Spleen (tissue), 11 donors: ENCODE data around the gene ENPEP. TPM values are rescaled to one million over a fixed set of nuclear protein-coding genes. Genes with fewer than 3 reads are reported as not detected.

Source experiments
- DNase-seq: peaks from one replicate; pipeline ENCODE4 v3.0.0-alpha.2; 2020
- H3K27ac ChIP-seq, 8 donors: fragments of 200-600 bp; sonication (generic) in 7 of 8; 1 replicate in 4 of 8; 2 replicates in 4 of 8; pipeline versions ENCODE4 v1.5.0 to v1.8.0; 2016 to 2021; ENCODE audit warnings: inconsistent platforms in 4 of 8, mild to moderate bottlenecking in 4 of 8, moderate library complexity in 1 of 8
- H3K27me3 ChIP-seq, 7 donors: fragments of 200-600 bp; sonication (generic) in 6 of 7; replicated peaks in 1 of 7; 1 replicate in 4 of 7; 2 replicates in 3 of 7; pipeline versions ENCODE4 v1.5.0 to v1.8.0; 2016 to 2021; ENCODE audit warnings: inconsistent platforms in 3 of 7, mild to moderate bottlenecking in 1 of 7
- H3K36me3 ChIP-seq, 6 donors: fragments of 200-600 bp; sonication (generic) in 5 of 6; 1 replicate in 4 of 6; 2 replicates in 2 of 6; pipeline versions ENCODE4 v1.5.0 to v1.8.0; 2016 to 2021; ENCODE audit warnings: inconsistent platforms in 2 of 6
- H3K4me1 ChIP-seq, 6 donors: fragments of 200-600 bp; sonication (generic) in 5 of 6; 1 replicate in 3 of 6; 2 replicates in 3 of 6; pipeline versions ENCODE4 v1.5.0 to v1.8.0; 2016 to 2021; ENCODE audit warnings: inconsistent platforms in 3 of 6
- H3K4me3 ChIP-seq, 8 donors: fragments of 200-600 bp; sonication (generic) in 7 of 8; 1 replicate in 4 of 8; 2 replicates in 4 of 8; pipeline versions ENCODE4 v1.5.0 to v1.8.0; 2016 to 2021; ENCODE audit warnings: inconsistent platforms in 4 of 8, mild to moderate bottlenecking in 4 of 8, moderate library complexity in 2 of 8
- H3K9me3 ChIP-seq, 8 donors: fragments of 200-600 bp; sonication (generic) in 7 of 8; 1 replicate in 4 of 8; 2 replicates in 4 of 8; pipeline versions ENCODE4 v1.5.0 to v1.8.0; 2016 to 2021; ENCODE audit warnings: inconsistent platforms in 4 of 8
- CTCF ChIP-seq, 11 experiments: fragments of 200-600 bp in 7 of 11; fragments of 450-650 bp in 4 of 11; sonication (generic) in 4 of 11; IDR thresholded peaks in 8 of 11; conservative IDR thresholded peaks in 3 of 11; 1 replicate in 7 of 11; 2 replicates in 4 of 11; pipeline versions ENCODE4 v1.4.0 to v1.8.0; 2016 to 2021; ENCODE audit warnings: antibody characterized with exemption in 11 of 11, inconsistent platforms in 4 of 11, mild to moderate bottlenecking in 1 of 11
- POLR2A ChIP-seq, 3 donors: fragments of 450-650 bp; IDR thresholded peaks; one replicate each; pipeline ENCODE4 v1.5.1; 2017; ENCODE audit warnings: antibody characterized with exemption in 3 of 3, mild to moderate bottlenecking in 1 of 3
- POLR2AphosphoS5 ChIP-seq, 3 donors: sonication (generic); formaldehyde crosslinking; IDR thresholded peaks; one replicate each; pipeline ENCODE4 v1.5.1; 2017; ENCODE audit warnings: antibody characterized with exemption in 3 of 3
- WGBS, 5 donors: extraction: QIAGEN DNeasy Blood & Tissue Kit in 3 of 5; methylation state at CpG; one replicate each; pipeline versions ENCODE4 v1.1.5 to v1.1.7; 2013 to 2018; 5-methylcytosine and 5-hydroxymethylcytosine counted together
- intact Hi-C: fragments of 100-400 bp; cut with DNase I; formaldehyde crosslinking; loops from one replicate; pipeline ENCODE4 v1.15.0; 2023; ENCODE audit warnings: low total_unique reads
- polyA plus RNA-seq, 3 donors: library from polyadenylated mRNA; stranded (reverse); fragments of 200-250 nt; gene quantifications; one replicate each; pipeline ENCODE4 v1.2.1, GENCODE V29; 2013
- total RNA-seq, 7 donors: library from RNA; depleted of rRNA in 3 of 7; stranded (reverse); fragments of >200 nt in 3 of 7; fragmentation: NEBNext Ultra II Directional in 4 of 7; extraction: Animal tissue kit (Norgen Biotek cat#: 25700) in 4 of 7; gene quantifications; one replicate each; pipeline versions ENCODE4 v1.1.0 to v1.2.1, GENCODE V29; 2016 to 2021
- donor health status: healthy with polysubstance abuse.
- donor health status: DM: no; HTN: no; CAD: no; lungs with moderate emphysema.
- donor health status: DM: no; HTN: no; CAD: no.
- donor health status: Bipolar disorder and iron deficiency.
- donor health status: healthy.
- donor health status: DM: no; HTN: no; CAD: no.
- donor health status: DM: yes; HTN: yes; CAD: no.

Gene ENPEP
- total and polyA plus RNA-seq, 10 donors: 1.8 to 48.3 (median 30.3) TPM

GRCh38 chr4:110499126-110499525, 23.2 kb downstream of the ENPEP start:
- intact Hi-C loops: no loop called here
- H3K36me3 ChIP-seq: no peaks in the 10 kb centered on the region
- 64 to 79% (median 67%) methylated on average over 4 of the region's 4 CpGs for WGBS, 5 donors
- no peak overlapping the region for H3K27ac ChIP-seq
- peaks cover 0 to 12% (median 0%) of the 10 kb centered on the region in 6 donors for H3K4me1 ChIP-seq
- no peak for TF ChIP-seq CTCF (IDR thresholded peaks at IDR 0.05 in 8 of 11, conservative IDR thresholded peaks at IDR 0.05 in 3 of 11)
- no peak for TF ChIP-seq POLR2A (IDR thresholded peaks at IDR 0.05)
- no peak for TF ChIP-seq POLR2AphosphoS5 (IDR thresholded peaks at IDR 0.05)
- H3K9me3 ChIP-seq: no peaks in the 10 kb centered on the region
- peaks cover 0 to 10% (median 0%) of the 10 kb centered on the region in 7 donors for H3K27me3 ChIP-seq
- DNase-seq: no peak
- no peak overlapping the region for H3K4me3 ChIP-seq

GRCh38 chr4:110501826-110502225, 25.9 kb downstream of the ENPEP start:
- TF ChIP-seq CTCF (IDR thresholded peaks at IDR 0.05 in 8 of 11, conservative IDR thresholded peaks at IDR 0.05 in 3 of 11): no peak
- Histone ChIP-seq H3K36me3 (no peaks in the 10 kb centered on the region), H3K27ac (no peak overlapping the region), H3K4me3 (no peak overlapping the region), H3K27me3 (peaks cover 0 to 7% (median 0%) of the 10 kb centered on the region in 7 donors), H3K4me1 (peaks cover 0 to 21% (median 0%) of the 10 kb centered on the region in 6 donors), H3K9me3 (no peaks in the 10 kb centered on the region)
- no peak for DNase-seq
- intact Hi-C loops: no loop called here

- intact Hi-C loops: no loop called here
- 40 to 63% (median 54%) methylated on average over 5 of the region's 5 CpGs for WGBS, 5 donors
- Histone ChIP-seq H3K4me3 (no peak overlapping the region), H3K4me1 (peaks cover 0 to 21% (median 0%) of the 10 kb centered on the region in 6 donors), H3K9me3 (no peaks in the 10 kb centered on the region), H3K36me3 (no peaks in the 10 kb centered on the region), H3K27ac (peak overlapping the region in 4 of 8 donors; percentile 10 to 41 (median 32)), H3K27me3 (no peaks in the 10 kb centered on the region)
- DNase-seq: no peak
- TF ChIP-seq POLR2A (IDR thresholded peaks at IDR 0.05): no peak
- TF ChIP-seq POLR2AphosphoS5 (IDR thresholded peaks at IDR 0.05): no peak
- TF ChIP-seq CTCF (IDR thresholded peaks at IDR 0.05 in 8 of 11, conservative IDR thresholded peaks at IDR 0.05 in 3 of 11): no peak
Measured at GRCh38 chr4:110503270-110504083, 27.5 kb downstream of the ENPEP start.

GRCh38 chr4:110504084-110504435, 28.1 kb downstream of the ENPEP start:
- Histone ChIP-seq H3K4me3 (no peak overlapping the region), H3K27ac (peak overlapping the region in 3 of 8 donors; percentile 10 to 40 (median 24)), H3K9me3 (no peaks in the 10 kb centered on the region), H3K4me1 (peaks cover 0 to 21% (median 0%) of the 10 kb centered on the region in 6 donors), H3K27me3 (no peaks in the 10 kb centered on the region), H3K36me3 (no peaks in the 10 kb centered on the region)
- intact Hi-C loops: no loop called here
- no peak for DNase-seq
- WGBS, 5 donors: 80 to 100% (median 83%) methylated on average over 1 to 2 of the region's 2 CpGs
- TF ChIP-seq POLR2AphosphoS5 (IDR thresholded peaks at IDR 0.05) (no peak), POLR2A (IDR thresholded peaks at IDR 0.05) (no peak), CTCF (IDR thresholded peaks at IDR 0.05 in 8 of 11, conservative IDR thresholded peaks at IDR 0.05 in 3 of 11) (no peak)
